Ascending aorta (tissue), 2 donors: Measurements from ENCODE around the gene CIT. TPM values are rescaled to one million over a fixed set of nuclear protein-coding genes. Genes with fewer than 3 reads are reported as not detected.

Experiments
- DNase-seq, 2 donors: peaks; one replicate each; pipeline ENCODE4 v3.0.0-alpha.2; 2019; ENCODE audit warnings: low spot score in 2 of 2
- H3K27ac ChIP-seq, 2 donors: fragments of 200-600 bp; sonication (generic); one replicate each; pipeline ENCODE4 v1.5.1; 2016 to 2017; ENCODE audit warnings: mild to moderate bottlenecking in 1 of 2
- H3K27me3 ChIP-seq: fragments of 200-600 bp; sonication (generic); one replicate; pipeline ENCODE4 v1.5.1; 2017
- H3K36me3 ChIP-seq, 2 donors: fragments of 200-600 bp; sonication (generic); one replicate each; pipeline ENCODE4 v1.5.1; 2016
- H3K4me1 ChIP-seq, 2 donors: fragments of 200-600 bp; sonication (generic); one replicate each; pipeline ENCODE4 v1.5.1; 2016 to 2017; ENCODE audit warnings: mild to moderate bottlenecking in 1 of 2
- H3K4me3 ChIP-seq, 2 donors: fragments of 200-600 bp; sonication (generic); one replicate each; pipeline ENCODE4 v1.5.1; 2016 to 2017; ENCODE audit warnings: mild to moderate bottlenecking in 1 of 2
- H3K9me3 ChIP-seq, 2 donors: fragments of 200-600 bp; sonication (generic); one replicate each; pipeline ENCODE4 v1.5.1; 2016
- intact Hi-C: fragments of 100-400 bp; cut with DNase I; formaldehyde crosslinking; loops from one replicate; pipeline ENCODE4 v1.15.1; 2023
- total RNA-seq: library from RNA; depleted of rRNA; stranded (reverse); fragments of >200 nt; gene quantifications from one replicate; pipeline ENCODE4 v1.1.0, GENCODE V29; 2016
- TF ChIP-seq, protein P1 (sequence below), 3 experiments: fragments of 200-600 bp in 2 of 3; fragments of 450-650 bp in 1 of 3; sonication (generic) in 2 of 3; IDR thresholded peaks; one replicate each; pipeline ENCODE4 v1.5.1; 2016 to 2019; ENCODE audit warnings: antibody characterized with exemption in 3 of 3, mild to moderate bottlenecking in 1 of 3, moderate library complexity in 1 of 3

The CIT gene
- total RNA-seq, 1 donor from 2014 or later, result 1.2 TPM

DNA sequence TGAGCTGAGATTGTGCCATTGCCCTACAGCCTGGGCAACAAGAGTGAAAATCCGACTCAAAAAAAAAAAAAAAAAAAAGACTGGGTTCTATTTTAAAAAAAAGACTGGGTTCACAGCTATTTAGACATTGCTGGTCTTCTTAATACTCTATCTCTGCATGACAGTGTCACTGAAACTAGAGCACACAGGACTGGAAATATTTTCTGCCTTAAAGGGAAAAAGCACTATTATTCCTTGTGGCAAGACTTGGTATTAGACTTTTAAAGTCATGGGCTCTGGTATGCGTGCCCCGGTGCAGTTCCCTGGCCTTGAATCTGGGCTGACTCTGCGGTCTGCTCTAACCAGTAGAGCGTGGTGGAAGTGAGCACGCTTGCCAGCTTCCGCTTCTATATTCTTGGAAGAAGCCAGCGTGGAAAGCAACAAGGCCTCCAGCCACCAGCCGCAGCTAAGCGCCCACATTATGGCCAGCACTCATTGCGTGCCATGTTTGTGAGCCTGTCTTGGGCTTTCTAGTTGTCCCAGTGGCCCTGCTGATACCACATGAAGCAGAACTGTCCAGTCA lies 177.8 kb downstream of the CIT start:
- Histone ChIP-seq H3K27ac (no peak overlapping the region), H3K4me1 (no peaks in the 10 kb centered on the region), H3K27me3 (no peaks in the 10 kb centered on the region), H3K4me3 (no peak overlapping the region), H3K36me3 (no peaks in the 10 kb centered on the region), H3K9me3 (no peaks in the 10 kb centered on the region)
- intact Hi-C loops, result no loop called here
- no peak for DNase-seq
- TF ChIP-seq, protein P1, sequence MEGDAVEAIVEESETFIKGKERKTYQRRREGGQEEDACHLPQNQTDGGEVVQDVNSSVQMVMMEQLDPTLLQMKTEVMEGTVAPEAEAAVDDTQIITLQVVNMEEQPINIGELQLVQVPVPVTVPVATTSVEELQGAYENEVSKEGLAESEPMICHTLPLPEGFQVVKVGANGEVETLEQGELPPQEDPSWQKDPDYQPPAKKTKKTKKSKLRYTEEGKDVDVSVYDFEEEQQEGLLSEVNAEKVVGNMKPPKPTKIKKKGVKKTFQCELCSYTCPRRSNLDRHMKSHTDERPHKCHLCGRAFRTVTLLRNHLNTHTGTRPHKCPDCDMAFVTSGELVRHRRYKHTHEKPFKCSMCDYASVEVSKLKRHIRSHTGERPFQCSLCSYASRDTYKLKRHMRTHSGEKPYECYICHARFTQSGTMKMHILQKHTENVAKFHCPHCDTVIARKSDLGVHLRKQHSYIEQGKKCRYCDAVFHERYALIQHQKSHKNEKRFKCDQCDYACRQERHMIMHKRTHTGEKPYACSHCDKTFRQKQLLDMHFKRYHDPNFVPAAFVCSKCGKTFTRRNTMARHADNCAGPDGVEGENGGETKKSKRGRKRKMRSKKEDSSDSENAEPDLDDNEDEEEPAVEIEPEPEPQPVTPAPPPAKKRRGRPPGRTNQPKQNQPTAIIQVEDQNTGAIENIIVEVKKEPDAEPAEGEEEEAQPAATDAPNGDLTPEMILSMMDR (IDR thresholded peaks at IDR 0.05), result no peak

DNA sequence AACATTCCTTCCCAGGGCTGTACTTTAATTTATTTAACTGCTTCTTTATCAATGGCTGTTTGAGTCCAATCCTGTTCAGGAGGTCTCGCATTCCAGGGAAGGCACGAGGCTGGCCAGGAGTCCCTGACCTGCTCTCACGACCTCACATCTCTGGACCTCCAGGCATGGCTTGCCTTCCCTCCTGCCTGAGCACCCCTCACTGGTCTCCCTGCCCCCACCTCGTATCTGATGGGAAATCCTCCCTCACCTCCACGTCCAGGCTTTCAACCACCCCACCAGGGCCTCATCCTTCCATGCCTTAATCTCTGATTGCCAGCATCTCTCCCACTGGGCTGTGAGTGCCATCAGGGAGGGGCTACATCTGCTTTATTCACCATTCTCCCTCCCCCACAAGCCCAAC lies 180.2 kb downstream of the CIT start:
- intact Hi-C loops, result no loop called here

GRCh38 chr12:119695034-119695433 lies 182.1 kb downstream of the CIT start:
- H3K4me3 ChIP-seq, result no peak overlapping the region
- peaks cover 0 to 3% of the 10 kb centered on the region in 2 donors for H3K4me1 ChIP-seq
- H3K9me3 ChIP-seq, result no peaks in the 10 kb centered on the region
- H3K36me3 ChIP-seq, result no peaks in the 10 kb centered on the region
- H3K27ac ChIP-seq, result no peak overlapping the region
- TF ChIP-seq, protein P1 (IDR thresholded peaks at IDR 0.05), result no peak
- H3K27me3 ChIP-seq, result no peaks in the 10 kb centered on the region
- DNase-seq, result no peak
- intact Hi-C loops, result no loop called here

More for the DNA sequence above, 180.2 kb downstream of the CIT start:
- Histone ChIP-seq H3K9me3 (no peaks in the 10 kb centered on the region), H3K27me3 (no peaks in the 10 kb centered on the region), H3K4me3 (no peak overlapping the region), H3K36me3 (no peaks in the 10 kb centered on the region), H3K27ac (no peak overlapping the region), H3K4me1 (peaks cover 0 to 3% of the 10 kb centered on the region in 2 donors)
- DNase-seq, result no peak
- TF ChIP-seq, protein P1 (IDR thresholded peaks at IDR 0.05), result no peak

GRCh38 chr12:119694111-119694510 lies 183.0 kb downstream of the CIT start:
- TF ChIP-seq, protein P1 (IDR thresholded peaks at IDR 0.05), result no peak
- intact Hi-C loops, result no loop called here
- Histone ChIP-seq H3K27ac (no peak overlapping the region), H3K4me1 (peaks cover 0 to 3% of the 10 kb centered on the region in 2 donors), H3K36me3 (no peaks in the 10 kb centered on the region), H3K27me3 (no peaks in the 10 kb centered on the region), H3K9me3 (no peaks in the 10 kb centered on the region), H3K4me3 (no peak overlapping the region)
- DNase-seq, result no peak

GRCh38 chr12:119693511-119693910 lies 183.6 kb downstream of the CIT start:
- intact Hi-C loops, result no loop called here
- H3K9me3 ChIP-seq, result no peaks in the 10 kb centered on the region
- peak overlapping the region in 1 of 2 donors; percentile 50 for H3K27ac ChIP-seq
- TF ChIP-seq, protein P1 (IDR thresholded peaks at IDR 0.05), result no peak
- H3K4me1 ChIP-seq, result peaks cover 0 to 3% of the 10 kb centered on the region in 2 donors
- no peak overlapping the region for H3K4me3 ChIP-seq
- no peak for DNase-seq
- H3K27me3 ChIP-seq, result no peaks in the 10 kb centered on the region
- H3K36me3 ChIP-seq, result no peaks in the 10 kb centered on the region

DNA sequence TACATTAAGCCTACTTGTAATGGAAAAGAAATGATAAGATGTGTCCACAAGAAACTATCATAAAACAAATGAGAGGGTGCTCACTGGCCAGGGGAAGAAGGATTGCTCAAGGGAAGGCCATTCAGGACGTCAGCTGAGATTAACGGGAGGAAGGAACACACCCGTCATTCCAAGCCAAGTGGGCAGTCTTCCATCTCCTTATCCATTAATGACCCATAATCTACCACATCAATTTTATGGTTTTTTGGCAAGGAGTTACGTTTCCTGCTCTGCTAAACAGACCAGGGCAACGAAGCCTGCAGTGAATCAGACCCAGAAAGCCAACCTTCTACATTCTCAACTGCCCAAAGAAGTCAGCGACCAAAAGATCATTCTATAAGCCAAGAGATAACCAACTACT lies 184.1 kb downstream of the CIT start:
- H3K9me3 ChIP-seq, result no peaks in the 10 kb centered on the region
- H3K27me3 ChIP-seq, result no peaks in the 10 kb centered on the region
- no peaks in the 10 kb centered on the region for H3K36me3 ChIP-seq
- TF ChIP-seq, protein P1 (IDR thresholded peaks at IDR 0.05), result no peak
- peaks cover 0 to 3% of the 10 kb centered on the region in 2 donors for H3K4me1 ChIP-seq
- intact Hi-C loops, result no loop called here
- DNase-seq, result no peak
- peak overlapping the region in 1 of 2 donors; percentile 50 for H3K27ac ChIP-seq
- H3K4me3 ChIP-seq, result no peak overlapping the region
